Embryonic facial prominence (tissue), 1 donor: ENCODE measurements around the gene RANBP3.
A peak's percentile ranks its signal among the peaks of the same experiment; 100 is the strongest.
"Not testable (repeated sequence)": the region's sequence is repeated elsewhere in the genome, so short reads cannot be mapped to it uniquely, and the experiment has no call there.

ENCODE experiments used
- DNase-seq: peaks from one replicate; pipeline ENCODE4 v3.0.0-alpha.2; 2016; ENCODE audit errors: extremely low spot score

RANBP3 gene

GRCh38 chr19:5988517-5989387, 10.8 kb upstream of the RANBP3 start:
- no peak for DNase-seq

- peak; percentile 51 for DNase-seq
Measured at GRCh38 chr19:5987077-5987818, 9.3 kb upstream of the RANBP3 start.

- DNase-seq, result not testable (repeated sequence)
Measured at GRCh38 chr19:5985837-5986236, 7.9 kb upstream of the RANBP3 start.

GRCh38 chr19:5985098-5985783, 7.3 kb upstream of the RANBP3 start:
- DNase-seq, result no peak

- DNase-seq, result no peak
Measured at GRCh38 chr19:5984600-5984999, 6.7 kb upstream of the RANBP3 start.

GRCh38 chr19:5983367-5983955, 5.5 kb upstream of the RANBP3 start:
- no peak for DNase-seq

- DNase-seq, result no peak
Measured at GRCh38 chr19:5978606-5979552, 939 bp upstream of the RANBP3 start.

- no peak for DNase-seq
Measured at GRCh38 chr19:5977222-5977784, 637 bp downstream of the RANBP3 start.

GRCh38 chr19:5976768-5977167, 1.2 kb downstream of the RANBP3 start:
- no peak for DNase-seq

GRCh38 chr19:5975388-5975728, 2.6 kb downstream of the RANBP3 start:
- no peak for DNase-seq

- no peak for DNase-seq
Measured at GRCh38 chr19:5974721-5975387, 3.1 kb downstream of the RANBP3 start.

- no peak for DNase-seq
Measured at GRCh38 chr19:5973867-5974635, 3.9 kb downstream of the RANBP3 start.

GRCh38 chr19:5973376-5973775, 4.6 kb downstream of the RANBP3 start:
- no peak for DNase-seq

- no peak for DNase-seq
Measured at GRCh38 chr19:5972355-5972731, 5.6 kb downstream of the RANBP3 start.

GRCh38 chr19:5971714-5972354, 6.1 kb downstream of the RANBP3 start:
- DNase-seq, result no peak

- DNase-seq, result no peak
Measured at GRCh38 chr19:5969476-5969875, 8.5 kb downstream of the RANBP3 start.

GRCh38 chr19:5968431-5969373, 9.2 kb downstream of the RANBP3 start:
- no peak for DNase-seq

- DNase-seq, result peak; percentile 62
Measured at GRCh38 chr19:5967994-5968430, 9.9 kb downstream of the RANBP3 start.
